8988T (cell line): ENCODE results near the gene CSF2RB.
"Not testable (repeated sequence)": the region's sequence is repeated elsewhere in the genome, so short reads cannot be mapped to it uniquely, and the experiment has no call there.

Source experiments
- DNase-seq: peaks from one replicate; pipeline ENCODE4 v3.0.0; 2011

Gene CSF2RB

DNA sequence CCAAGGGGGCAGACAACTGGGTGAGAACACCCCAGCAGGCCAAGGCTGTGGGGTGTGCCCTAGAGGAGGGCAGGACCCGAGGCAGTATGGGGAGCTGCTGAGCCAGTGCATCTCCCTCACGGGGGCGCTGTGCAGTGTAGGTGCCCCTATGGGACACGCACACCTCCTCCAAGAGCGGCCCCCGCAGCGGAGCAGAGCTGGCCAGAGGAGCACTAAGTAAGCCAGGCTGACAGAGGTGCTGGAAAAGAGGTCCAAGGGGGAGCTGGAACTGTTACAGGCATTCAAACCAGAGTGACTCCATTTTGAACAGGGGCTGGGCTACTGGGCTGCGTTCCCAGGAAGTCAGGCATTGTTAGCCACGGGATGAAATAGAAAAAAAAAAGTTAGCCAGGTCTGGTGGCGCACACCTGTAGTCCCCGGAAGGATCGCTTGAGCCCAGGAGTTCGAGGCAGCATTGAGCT lies 64.0 kb downstream of the CSF2RB start:
- no peak for DNase-seq

DNA sequence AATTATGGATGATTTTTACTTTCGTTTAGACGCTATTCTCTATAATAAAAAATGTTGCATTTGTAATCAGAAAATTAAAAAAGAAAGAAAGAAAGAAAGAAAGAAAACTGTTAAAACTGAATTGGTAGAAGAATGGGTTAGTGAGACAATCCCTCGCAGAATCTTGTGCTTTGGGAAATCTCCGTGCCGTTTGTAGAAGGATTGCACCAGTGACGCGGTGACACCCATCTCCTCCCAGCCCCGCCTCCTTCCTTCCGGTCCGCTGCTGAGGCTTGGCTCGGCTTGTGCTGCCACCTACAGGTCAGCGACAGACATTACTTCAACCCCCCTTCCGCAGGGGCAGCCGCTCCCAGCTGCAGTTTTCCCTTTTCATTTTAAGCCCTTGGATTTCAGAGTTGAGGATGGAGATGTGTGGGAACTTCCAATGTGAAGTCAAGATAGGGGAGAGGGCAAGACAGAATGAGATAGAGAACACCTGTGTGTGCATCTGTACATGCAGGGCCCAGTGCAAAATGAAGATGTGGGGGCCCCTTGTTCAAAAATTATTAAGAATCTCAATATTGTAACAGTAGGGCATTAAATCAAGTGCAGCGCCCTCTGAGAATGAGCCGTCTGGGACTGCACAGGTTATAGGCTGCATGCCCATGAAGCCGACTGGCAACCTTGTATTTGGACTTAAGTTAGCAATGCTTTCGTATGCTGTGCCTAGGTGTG lies 64.7 kb downstream of the CSF2RB start:
- DNase-seq = peak; percentile 73

DNA sequence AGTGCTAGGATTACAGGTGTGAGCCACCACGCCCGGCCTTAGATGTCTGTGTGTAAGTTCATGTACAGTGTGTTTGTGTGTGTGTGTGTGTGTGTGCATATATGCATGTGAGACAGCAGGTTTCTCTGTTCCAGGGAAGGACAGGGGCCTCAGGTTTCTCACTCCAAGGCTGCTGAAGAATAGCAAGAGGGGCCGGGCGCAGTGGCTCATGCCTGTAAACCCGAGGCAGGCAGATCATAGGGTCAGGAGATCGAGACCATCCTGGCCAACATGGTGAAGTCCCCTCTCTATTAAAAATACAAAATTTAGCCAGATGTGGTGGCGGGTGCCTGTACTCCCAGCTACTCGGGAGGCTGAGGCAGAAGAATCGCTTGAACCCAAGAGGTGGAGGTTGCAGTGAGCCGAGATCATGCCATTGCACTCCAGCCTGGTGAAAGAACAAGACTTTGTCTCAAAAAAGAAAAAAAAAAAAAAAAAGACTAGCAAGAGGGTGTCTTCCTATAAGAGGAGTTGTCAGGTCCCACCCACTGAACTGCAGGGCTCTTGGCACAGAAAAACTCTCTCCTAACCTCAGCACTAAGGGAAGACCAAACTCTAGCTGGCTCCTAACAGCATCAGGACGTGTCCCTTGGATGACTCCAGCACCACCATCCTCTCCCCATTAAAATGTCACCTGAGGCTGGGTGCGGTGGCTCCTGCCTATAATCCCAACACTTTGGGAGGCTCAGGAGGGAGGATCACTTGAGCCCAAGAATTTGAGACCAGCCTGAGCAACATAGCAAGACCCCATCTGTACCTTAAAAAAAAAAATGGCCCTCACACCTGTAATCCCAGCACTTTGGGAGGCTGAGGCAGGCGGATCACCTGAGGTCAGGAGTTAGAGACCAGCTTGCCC lies 65.8 kb downstream of the CSF2RB start:
- DNase-seq = no peak

DNA sequence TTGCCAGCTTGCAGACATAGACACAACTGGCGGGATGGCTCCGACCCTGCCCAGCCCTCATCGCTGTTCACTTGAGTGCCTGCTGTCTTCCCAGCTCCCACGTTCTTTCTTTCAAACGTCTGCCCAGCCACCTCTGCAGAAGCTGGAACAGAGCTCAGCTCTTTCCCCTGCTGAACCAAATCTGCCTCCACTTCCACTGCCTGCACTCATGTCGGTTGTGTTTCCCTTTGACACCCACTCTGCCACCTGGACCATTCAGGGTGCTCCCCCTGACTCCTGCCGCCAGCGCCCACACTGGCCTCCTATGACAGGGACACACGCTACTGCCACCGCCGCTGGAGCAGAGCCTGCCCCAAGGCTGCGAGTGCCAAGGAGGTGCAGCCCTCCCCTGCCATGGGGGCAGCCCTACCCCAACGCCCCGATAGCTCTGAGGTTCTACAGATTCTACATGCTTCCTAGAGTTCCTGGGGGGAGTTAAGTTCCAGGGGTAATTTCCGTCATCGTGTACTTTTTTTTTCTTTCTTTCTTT lies 67.9 kb downstream of the CSF2RB start:
- no peak for DNase-seq

DNA sequence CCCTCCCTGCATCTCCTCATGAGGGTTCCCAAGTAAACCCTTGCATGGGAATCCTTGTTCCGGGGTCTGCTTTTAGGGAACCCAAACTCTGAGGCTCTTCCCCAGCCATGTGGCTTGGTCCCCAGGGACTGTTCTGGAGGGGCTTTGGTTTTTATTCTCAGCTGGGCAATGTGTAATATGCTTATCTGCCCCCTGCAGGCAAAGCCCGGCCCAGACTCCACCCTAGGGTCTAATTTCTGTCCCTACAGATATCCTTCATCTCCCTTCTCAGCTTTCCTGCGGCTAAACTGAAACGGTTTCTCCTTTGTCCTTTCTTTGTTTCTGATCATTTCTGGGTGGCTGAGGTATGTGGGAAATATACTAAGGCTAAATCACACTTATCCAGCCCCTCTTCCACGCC lies 68.7 kb downstream of the CSF2RB start:
- no peak for DNase-seq

DNA sequence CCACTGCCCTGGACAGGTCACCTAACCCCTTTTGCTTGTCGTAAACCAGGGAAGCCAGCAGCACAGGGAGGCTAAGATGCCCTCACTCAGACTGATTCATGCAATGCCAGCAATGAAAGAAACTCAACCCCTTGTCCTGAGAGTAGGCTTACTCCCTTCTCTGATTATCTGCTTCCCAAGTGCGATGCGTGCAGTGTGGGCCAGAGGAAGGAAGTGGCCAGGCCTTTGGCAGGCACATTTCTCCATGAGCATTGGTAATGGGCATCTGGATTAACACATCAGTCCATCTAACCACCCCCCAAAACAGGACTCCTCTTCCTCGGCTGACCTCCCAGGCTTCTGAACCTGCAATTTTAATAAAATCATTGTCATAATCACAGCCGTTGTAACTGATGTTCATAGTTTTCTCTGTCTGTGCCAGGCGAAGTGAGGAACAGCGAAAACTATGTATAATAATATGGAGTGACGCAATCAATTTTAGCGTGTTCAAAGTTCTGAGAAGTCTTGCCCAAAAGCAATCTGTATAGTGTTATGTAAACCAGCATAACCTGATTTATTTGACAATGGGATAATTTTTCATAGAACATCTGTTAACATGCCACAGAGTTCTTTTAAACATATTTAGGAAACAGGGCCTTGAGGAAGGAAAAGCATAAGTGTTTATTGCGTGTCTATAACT lies 71.9 kb downstream of the CSF2RB start:
- DNase-seq = no peak

DNA sequence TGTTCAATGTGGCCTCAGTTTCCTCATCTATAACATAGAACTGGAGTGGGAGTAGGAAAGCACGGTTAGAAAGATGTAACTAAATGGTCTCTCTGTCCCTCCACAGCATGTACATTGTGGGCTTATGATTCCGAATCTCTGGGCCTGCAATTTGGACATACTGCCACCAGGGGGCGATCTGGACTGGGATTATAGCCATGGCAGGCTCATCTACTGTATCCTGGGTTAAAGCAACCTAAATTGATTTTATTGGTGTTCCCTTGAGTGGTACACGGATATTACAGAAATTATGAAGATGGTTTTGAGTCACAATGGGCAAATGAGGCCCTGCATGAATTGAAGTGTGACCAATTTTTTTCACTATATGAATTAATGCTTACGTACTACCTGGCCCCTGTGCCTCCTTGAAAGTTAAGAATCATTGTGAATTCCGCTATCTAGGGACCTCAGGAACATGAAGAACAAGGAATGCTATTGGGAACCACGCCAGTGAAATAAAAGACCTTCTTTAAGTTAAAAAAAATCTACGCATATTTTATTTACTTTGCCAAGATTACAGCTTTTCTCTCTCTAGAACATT lies 72.9 kb downstream of the CSF2RB start:
- DNase-seq = no peak

DNA sequence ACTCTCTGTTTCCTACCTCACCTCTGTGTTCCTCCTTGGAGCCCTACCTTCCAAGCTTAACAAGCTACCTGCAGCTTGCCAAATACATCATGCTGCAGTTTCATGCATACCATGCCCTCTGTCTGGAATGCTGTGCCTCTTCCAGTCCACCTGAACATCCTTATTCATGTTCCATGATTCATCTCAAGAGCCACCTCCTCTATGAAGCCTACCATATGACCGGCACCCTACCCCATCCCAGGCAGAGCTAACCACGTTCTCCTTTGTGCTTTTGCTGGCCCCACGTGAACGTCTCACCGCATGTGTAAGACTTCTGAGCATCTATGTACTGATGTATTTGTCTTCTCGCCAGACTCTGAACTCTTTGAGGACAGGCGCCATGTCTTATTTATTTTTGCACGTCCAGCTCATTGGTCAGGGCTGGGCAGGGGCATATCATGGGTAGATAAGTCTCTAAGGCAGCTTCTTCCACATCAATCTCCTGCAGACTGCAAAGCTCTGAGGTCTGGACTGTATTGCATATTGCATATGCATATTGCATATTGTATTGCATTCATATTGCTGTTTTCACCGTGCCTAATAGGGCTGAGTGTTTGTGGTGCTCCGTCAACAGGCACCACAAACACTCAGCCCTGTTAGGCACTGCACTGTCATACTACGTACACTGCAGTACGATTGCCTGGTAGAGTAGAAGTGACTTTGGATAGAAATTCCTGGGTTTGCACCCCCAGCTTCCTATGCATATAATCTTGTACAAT lies 74.8 kb downstream of the CSF2RB start:
- DNase-seq = no peak

DNA sequence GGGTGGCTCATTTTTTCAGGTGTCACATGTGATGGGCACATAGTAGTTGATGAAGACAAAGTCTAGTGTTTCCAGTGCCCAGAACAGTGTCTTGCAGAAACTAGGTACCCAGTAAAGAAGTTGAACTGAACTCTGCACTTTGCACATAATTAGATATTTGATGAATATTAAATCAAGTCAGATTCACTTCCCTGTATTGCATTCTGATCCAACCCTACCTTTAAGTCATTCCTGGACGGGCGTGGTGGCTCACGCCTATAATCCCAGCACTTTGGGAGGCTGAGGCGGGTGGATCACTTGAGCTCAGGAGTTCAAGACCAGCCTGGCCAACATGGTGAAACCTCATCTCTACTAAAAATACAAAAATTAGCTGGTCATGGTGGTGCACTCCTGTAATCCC lies 75.6 kb downstream of the CSF2RB start:
- not testable (repeated sequence) for DNase-seq
